Cardiac septum (tissue), 1 donor: ENCODE measurements around the gene FXYD7. TPM values are rescaled to one million over a fixed set of nuclear protein-coding genes. Genes with fewer than 3 reads are reported as not detected.
A peak's percentile ranks its signal among the peaks of the same experiment; 100 is the strongest.
"Not testable (repeated sequence)": the region's sequence is repeated elsewhere in the genome, so short reads cannot be mapped to it uniquely, and the experiment has no call there.

ENCODE experiments used
- DNase-seq: peaks from one replicate; pipeline ENCODE4 v3.0.0-alpha.2; 2020; ENCODE audit warnings: low spot score
- intact Hi-C: fragments of 100-400 bp; cut with DNase I; formaldehyde crosslinking; loops from one replicate; pipeline ENCODE4 v1.14.0; 2022
- total RNA-seq: library from RNA; stranded (reverse); fragmentation: NEBNext Ultra II Directional; extraction: Animal tissue kit (Norgen Biotek cat#: 25700); gene quantifications from one replicate; pipeline ENCODE4 v1.2.1, GENCODE V29; 2021
- donor health status: DM: no; HTN: no; CAD: no.

Gene FXYD7
- total RNA-seq, 1 donor from 2014 or later = not detected

DNA sequence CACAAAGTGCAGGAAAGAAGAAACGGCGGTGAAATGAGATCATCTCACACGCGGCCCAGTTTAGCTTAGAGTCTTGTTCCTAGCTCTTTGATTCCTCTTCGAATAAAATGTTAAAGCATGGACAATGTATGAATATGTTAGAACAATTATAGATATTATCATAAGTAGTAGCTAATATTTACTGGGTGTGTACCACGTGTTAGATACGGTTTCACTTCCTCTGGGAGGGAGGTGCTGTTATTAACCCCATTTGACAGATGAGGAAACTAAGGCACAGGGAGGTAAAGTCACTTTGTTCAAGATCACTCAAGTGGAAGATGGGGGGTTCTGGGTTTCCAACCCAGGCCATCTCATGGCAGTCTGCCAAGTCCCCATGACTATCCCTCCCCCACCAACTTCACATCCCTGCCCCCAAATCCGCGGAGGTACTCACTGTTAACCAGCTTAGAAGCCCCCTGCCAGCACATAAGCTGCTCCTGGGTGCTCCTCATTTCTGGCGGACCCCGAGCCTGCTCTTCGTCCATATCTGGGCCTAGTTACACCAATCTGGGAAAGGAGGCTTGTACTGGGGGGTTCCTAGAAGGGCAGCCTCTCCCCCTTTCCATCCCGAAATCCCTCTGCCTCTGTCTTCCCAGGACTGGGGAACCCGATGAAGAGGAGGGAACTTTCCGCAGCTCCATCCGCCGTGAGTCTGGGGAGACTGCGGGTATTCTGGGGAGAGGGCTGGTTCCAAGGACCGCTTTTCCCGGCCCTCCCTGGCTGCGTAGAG is 1.0 kb upstream of the FXYD7 start:
- intact Hi-C loops = loop anchor here (2.0 kb wide), 1 partner anchor 127 kb away; the partner anchor contains the start of gene USF2
- DNase-seq = no peak

DNA sequence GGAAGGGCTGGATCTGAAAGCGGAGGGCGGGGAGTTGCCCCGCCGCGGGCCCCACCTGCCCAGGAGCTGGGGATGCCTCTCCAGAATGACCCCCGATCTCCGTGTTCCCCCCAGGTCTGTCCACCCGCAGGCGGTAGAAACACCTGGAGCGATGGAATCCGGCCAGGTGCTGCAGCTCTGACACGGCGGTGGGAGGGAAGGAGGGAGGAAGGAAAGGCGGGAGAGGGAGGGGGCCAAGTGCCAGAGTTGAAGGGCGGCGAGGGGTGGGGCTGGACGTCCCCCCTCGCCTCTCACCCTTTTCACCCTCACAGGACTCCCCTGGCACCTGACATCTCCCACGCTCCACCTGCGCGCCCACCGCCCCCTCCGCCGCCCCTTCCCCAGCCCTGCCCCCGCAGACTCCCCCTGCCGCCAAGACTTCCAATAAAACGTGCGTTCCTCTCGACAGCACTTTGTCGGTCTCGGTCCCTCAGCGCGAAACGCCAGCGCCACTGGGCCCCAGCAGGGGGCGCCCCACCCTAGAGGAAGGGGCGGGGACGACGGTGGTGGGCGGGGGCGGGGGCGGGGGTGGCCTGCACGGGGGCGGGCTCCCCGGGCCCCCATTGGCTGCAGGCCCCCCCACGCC is 337 bp upstream of the FXYD7 start:
- intact Hi-C loops = loop anchor here (2.0 kb wide), 1 partner anchor 126 kb away; the partner anchor contains the start of gene USF2
- DNase-seq = no peak

DNA sequence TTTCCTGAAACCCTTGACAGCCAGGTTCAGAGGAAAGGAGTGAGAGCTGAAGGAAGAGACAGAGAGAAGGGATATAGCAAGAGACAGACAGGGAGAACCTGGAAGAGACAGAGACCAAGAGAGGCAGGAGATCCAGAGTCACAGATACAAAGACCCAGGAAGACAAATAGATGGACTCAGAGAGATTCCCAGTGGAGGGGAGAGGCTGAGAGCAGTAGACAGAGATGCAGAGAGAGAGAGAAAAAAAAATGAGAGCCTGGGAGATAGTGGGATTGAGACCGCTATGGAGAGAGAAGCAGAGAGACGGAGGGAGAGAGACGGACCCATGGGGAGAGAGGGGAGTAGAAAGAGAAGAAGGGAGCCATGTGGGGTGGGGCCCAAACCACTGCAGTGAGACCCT is 763 bp downstream of the FXYD7 start:
- intact Hi-C loops = loop anchor here (2.0 kb wide), 1 partner anchor 125 kb away; the partner anchor contains the start of gene USF2
- DNase-seq = no peak

DNA sequence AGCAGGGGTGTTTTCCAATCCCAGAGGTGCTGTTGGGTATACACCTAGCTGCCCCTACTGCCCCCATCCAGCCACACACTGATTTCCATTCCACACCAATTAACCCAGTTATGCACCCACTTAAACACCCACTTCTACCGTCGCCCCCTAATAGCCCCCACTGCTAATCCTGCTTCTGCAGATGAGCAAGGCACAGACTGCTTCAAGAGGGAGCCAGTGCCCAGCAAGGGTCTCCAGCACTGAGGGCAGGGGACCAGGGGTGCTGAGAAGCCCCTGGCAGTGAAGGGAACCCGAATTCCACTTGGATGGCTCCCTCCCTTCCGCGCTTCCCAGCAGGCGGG is 1.2 kb downstream of the FXYD7 start:
- DNase-seq = no peak

DNA sequence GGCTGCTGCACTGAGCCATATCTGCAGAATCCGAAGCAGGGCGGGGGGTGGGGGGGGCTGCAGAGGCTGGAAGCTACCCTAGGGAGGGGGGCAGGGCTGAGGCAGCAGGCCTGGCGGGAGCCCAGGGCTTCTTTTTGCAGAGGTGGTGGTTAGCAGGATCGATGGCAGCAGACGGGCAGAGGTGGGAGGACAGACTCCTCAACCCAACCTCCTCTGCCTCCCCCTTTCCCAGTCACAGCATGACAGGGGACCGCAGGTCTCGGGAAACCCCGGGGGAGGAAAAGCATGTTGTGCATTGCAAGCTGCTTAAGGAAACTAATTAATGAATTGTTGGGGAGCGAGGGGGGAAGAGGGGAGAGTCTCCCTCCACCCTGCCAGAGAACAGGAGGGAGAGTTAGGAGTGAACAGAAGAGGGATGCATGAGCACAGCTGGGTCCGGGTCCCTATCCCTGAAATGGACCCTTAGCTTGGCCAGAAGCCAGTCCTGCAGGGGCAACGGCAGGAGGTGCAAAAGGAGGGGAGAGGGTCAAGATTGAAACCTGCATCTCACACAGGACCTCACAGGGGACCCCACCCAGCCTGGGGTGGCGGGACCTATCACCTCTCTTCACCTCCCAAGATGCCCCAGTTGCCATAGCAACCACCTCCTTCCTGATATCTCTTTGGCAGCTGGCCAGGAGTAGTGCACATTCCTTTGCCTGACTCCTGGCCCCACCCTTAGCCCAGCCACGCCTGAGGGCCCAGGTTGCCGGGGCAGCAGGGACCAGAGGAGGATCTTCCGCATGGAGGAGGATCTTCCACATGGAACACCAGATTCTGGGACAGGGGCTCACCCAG is 1.8 kb downstream of the FXYD7 start:
- no peak for DNase-seq
- intact Hi-C loops = no loop called here

More for the DNA sequence above, 1.2 kb downstream of the FXYD7 start:
- intact Hi-C loops = no loop called here

DNA sequence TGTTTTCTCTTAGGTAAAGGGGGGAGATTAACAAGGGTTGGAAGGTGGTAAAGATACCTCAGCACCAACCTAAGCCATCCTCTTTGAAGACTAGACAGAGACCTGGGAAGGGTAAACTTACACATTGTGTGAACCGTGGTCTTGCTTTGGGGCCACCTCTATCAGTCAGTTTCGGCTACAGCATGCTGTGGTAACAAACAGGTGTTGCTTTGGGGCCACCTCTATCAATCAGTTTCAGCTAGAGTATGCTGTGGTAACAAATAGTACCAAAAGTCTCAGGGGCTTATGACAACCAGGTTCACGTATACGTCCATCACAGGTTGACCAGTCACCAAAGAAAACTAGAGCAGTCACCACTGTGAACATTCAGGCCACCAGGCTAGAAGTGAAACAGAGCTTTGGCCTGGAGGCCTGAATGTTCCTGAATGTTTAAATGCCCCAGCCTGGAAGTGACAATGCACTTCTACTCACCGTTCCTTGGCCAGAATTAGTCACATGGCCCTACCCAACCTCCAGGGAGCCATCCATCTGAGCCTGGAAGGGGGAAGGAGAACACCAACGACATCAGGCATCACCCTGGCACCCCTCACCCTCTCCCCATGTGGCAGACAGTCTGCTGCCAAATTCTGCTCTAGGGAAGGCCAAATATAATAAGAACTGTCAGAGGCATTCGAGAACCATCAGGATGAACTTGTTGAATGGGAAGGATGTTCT is 3.8 kb downstream of the FXYD7 start:
- intact Hi-C loops = no loop called here
- DNase-seq = no peak

DNA sequence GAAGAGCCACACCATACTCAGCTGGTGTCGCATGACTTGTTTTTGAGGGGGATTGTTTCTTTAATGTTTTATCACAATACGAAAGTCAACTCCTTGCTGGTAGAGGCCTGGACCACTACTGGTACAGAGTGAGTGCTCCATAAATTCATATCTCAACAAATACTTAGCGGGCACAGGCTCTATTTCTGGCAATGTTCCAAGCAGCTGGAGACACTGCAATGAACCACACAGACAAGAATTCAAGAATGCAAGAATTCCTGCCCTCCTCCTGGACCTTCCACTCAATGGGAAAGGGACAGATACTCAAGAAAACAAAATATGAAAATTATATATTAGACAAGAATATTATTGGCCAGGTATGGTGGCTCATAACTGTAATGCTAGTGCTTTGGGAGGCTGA is 6.4 kb downstream of the FXYD7 start:
- intact Hi-C loops = no loop called here

DNA sequence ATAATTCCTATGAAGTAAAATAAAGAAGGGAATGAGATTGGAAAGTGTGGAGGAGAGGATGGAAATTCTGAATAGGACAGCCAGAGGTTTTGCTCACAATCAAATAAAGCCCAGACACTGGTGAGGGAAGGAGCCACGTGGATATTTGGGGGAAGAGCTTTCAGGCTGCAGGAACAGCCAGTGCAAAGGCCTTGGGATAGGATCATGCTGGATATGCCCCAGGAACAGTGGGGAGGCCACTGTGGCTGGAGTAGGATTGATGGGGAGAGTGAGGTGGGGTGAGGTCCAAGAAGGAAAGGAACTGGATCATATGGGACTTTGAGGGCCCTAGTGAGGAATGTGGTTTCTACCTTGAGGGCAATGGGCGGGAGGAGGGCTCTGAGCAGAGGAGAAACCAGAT is 7.4 kb downstream of the FXYD7 start:
- no peak for DNase-seq
- intact Hi-C loops = no loop called here

More for the DNA sequence above, 6.4 kb downstream of the FXYD7 start:
- no peak for DNase-seq

DNA sequence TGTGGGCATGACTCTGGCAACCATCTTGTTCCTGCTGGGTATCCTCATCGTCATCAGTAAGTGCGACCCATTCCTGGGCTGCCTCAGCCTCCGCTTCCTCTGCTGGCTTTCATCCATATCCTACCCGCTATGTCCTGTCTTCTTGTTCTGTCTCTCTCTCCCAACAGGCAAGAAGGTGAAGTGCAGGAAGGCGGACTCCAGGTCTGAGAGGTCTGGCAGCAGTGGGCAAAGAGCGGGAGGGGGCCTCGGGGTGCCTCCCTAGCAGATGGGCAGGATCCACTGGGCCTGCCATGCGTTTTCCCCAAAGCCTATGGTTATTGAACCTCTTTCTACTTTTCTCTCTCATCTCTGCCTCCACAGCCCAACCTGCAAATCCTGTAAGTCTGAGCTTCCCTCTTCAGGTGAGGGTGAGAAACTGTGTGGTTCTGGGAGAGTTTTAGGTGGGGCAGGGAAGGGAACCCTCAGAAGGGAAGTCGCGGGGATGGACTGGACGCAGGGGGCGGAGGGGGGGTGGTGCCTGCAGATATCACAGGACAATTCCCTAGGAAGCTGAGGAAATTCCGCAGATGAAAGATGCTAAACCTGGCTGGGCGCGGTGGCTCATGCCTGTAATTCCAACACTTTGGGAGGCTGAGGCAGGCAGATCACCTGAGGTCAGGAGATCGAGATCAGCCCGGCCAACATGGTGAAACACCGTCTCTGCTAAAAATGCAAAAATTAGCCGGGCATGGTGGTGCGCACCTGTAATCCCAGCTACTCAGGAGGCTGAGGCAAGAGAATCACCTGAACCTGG is 8.4 kb downstream of the FXYD7 start:
- intact Hi-C loops = no loop called here
- no peak for DNase-seq

DNA sequence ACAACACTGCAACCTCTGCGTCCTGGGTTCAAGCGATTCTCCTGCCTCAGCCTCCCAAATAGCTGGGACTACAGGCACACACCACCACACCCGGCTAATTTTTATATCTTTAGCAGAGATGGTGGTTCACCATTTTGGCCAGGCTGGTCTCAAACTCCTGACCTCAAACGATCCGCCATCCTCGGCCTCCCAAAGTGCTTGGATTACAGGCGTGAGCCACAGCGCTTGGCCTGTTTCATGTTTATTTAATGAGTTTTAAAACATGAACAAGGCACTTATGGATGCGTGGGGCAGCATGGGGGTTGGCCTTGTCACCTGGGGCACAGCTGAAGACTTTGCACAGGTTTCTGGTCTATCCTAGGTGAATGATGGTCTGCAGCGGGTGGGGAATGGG is 10.1 kb downstream of the FXYD7 start:
- intact Hi-C loops, DNase-seq: not testable (repeated sequence)

DNA sequence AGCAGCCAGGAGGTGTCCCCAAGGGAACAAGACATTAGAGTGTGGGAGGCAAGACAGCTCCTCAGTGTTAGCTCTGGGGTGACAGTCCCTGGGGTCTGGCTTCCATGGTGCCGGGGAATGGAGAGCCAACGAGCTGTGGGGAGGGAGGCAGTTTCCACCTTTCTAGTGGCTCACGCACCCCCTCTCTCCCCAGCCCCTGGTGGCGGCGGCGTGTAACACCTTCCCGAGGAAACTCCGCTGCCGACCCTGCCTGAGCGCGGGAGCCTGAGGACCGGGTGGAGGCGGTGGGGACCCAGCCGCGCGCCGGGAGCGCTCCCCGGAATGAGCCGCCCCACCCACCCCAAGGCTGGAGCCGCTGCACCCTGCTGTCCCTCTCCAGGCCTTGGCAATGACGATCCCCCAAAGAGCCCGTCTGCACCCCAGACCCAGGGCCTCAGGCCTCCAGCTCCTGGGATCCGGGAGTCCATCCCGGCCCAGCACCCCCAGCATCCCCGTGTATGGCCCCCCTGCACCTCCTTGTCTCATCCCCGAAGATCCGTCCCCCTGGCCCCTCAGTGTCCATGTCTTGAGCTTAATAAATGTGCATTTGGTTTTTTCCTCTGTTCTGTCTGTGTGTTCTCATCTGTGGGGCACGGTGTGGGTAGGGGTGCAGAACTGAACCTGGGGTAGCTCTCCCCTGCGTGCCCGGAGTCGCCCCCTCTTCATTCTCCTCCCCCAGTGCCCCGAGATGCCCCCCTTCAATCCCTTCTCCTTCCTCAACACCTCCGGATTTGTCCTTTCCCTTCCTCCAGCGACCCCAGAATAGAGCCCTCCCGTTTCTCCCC is 10.9 kb downstream of the FXYD7 start:
- DNase-seq = no peak
- intact Hi-C loops = no loop called here

DNA sequence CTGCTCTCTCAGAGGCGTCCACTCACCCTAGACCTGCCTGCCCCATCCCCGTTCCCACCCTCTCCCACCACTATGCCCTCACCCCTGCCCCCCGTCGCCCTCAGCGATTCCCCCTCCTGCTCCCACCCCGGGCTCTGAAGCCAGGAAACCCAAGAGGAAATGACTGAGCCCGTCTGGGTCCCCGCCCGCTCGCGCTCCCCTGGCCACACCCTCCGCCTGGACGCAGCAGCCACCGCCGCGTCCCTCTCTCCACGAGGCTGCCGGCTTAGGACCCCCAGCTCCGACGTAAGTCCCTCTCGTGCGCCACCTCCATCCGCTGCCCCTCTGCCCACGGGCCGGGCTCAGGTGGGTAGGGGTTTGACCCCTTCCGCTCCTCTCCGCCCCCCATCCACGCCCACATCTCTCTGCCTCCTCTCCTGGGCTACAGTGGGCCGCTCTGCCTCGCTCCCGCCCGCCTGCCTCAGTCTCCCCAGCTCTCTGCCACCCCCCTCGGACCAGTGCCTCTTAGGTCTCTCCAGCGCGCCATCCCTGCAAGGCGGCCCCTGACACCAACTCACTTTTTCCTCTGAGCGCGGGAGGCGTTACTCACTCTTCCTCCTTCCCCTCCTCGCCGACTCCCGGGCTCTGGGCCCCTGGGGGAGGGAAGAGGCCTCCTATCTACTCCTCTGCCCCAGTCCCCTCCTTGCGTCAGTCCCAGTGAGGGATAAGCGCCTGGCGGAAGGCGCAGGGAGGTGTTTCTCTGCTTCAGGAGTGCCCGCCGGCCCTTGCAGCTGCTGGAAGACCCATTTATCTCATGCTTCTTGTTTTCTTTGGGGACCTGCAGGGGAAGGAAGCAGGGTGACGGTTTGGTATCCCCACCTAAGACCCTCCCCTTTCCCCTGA is 11.7 kb downstream of the FXYD7 start, which contains the start of gene FXYD5:
Gene FXYD5, plus strand, starts transcription at position 211 of the 882 bp plus-strand sequence. CDS start 816 bp downstream, outside the sequence.
- intact Hi-C loops = no loop called here
- DNase-seq = peak; percentile 93

DNA sequence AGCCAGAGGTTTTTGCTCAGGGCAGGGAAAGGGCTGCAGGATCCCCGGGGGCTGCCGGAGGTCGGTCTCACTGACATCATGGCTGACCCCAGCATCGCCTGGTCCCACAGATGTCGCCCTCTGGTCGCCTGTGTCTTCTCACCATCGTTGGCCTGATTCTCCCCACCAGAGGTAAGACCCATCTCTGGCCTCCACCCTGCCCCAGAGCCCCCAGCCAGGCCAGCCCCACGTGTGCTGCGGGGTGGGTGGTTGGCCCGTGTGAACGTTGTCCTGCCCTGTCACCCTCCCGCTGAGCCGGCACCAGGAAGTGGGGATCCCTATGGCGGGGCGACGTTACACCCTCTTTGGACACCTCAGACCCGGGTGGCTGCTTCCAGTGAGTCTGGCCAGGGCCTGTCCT is 12.4 kb downstream of the FXYD7 start:
- intact Hi-C loops = no loop called here
- DNase-seq = no peak

DNA sequence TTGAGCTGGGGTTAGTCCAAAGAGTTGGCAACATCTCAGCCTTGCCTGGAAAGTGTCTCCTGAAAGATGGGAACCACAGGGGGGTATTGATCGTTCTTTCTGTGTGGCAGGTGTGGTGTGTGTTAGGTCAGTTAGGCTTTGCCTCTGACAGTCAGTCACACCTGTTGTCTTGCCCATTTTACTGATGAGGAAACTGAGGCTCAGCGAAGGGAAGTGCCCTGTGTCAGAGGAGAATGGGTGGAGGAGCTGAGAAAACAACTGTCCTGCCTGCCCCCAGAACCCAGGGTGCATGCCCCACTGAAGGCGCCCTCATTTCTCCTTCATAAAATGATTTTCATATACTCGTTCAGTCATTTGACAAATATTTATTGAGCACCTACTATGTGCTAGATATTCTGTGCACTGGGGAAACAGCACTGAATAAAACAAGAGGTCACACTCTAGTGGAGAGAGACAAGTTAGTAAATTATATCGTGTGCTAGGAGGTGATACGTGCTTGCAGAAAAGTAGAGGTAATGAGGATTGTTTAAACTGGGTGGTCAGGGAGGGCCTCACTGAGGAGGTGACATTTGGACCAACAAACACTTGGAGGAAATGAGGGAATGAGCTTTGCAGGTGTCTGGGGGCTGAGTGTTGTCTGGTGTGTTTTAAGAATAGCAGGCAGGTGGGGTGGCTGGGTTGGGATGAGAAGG is 13.1 kb downstream of the FXYD7 start:
- no peak for DNase-seq
- intact Hi-C loops = no loop called here

DNA sequence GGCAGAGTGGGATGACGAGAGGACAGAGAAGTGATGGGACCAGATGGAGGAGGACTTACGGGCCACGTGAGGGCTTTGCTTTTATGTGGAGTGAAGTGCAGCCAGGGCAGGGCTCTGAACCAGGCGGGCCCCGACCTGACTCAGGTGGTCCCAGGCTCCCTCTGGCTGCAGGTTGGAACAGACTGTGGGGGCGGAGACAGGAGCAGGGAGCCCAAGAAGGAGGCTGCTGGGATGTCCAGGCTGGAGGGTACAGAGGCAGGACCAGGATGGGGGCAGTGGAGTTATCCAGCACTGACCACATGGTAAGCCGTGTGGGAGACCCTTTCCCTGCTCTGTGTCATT is 13.6 kb downstream of the FXYD7 start:
- no peak for DNase-seq
- intact Hi-C loops = no loop called here

DNA sequence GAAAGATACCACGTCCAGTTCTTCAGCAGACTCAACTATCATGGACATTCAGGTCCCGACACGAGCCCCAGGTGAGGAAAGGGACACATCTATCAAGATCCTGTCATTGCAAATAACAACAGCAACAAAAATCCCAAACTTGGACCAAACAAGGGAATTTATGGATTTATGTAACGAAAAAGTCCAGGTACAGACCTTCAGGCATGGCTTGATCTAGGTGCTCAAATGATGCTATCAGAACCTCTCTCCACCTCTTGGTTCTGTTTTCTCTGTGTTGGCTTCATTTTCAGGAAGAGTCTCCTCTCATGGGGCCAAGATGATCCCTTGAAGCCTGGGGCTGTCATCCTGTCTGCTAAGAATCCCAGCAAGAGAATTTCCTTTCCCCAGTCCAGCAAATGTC is 14.4 kb downstream of the FXYD7 start:
- intact Hi-C loops = no loop called here
- no peak for DNase-seq

DNA sequence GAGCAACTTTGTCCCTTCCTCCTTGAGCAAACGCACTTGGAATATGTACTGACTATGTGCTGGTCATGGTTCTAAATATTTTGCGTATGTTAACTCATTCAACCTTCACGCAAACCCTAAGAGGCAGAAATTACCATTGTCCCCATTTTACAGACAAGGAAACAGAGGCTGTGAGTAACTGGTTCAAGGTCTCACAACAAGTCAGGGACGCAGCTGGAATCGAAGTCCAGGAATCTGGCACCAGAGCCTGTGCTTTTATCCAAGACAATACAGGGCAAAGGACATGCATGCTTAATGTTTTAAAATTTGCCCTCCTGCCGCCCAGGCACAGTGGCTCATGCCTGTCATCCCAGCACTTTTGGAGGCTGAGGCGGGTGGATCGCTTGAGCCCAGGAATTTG is 16.6 kb downstream of the FXYD7 start:
- intact Hi-C loops = no loop called here
- no peak for DNase-seq
